ENCODE data around the gene CNTN5. TPM values are rescaled to one million over a fixed set of nuclear protein-coding genes. Genes with fewer than 3 reads are reported as not detected.

Gene CNTN5
- total RNA-seq, 1 donor from 2014 or later, result 1.6 TPM

GRCh38 chr11:100185588-100185987 is 1164.8 kb downstream of the CNTN5 start:
- Mint-ChIP-seq H3K36me3 (ENCODE audit: unreplicated experiment) (no peaks in the 10 kb centered on the region), H3K4me3 (ENCODE audit: unreplicated experiment) (no peak overlapping the region), H3K27me3 (ENCODE audit: unreplicated experiment) (no peaks in the 10 kb centered on the region), H3K4me1 (ENCODE audit: low read depth, unreplicated experiment) (no peaks in the 10 kb centered on the region), H3K9me3 (ENCODE audit: unreplicated experiment) (no peaks in the 10 kb centered on the region), H3K27ac (ENCODE audit: unreplicated experiment) (no peak overlapping the region)
- DNase-seq, result no peak
- no peak for TF ChIP-seq CTCF (IDR thresholded peaks at IDR 0.05; ENCODE audit: partially characterized antibody, unreplicated experiment)

GRCh38 chr11:100188137-100188783 is 1167.5 kb downstream of the CNTN5 start:
- no peaks in the 10 kb centered on the region for H3K36me3 Mint-ChIP-seq (ENCODE audit: unreplicated experiment)
- peaks cover 3% of the 10 kb centered on the region for H3K4me1 Mint-ChIP-seq (ENCODE audit: low read depth, unreplicated experiment)
- no peak overlapping the region for H3K27ac Mint-ChIP-seq (ENCODE audit: unreplicated experiment)
- no peaks in the 10 kb centered on the region for H3K27me3 Mint-ChIP-seq (ENCODE audit: unreplicated experiment)
- no peak overlapping the region for H3K4me3 Mint-ChIP-seq (ENCODE audit: unreplicated experiment)
- no peak for TF ChIP-seq CTCF (IDR thresholded peaks at IDR 0.05; ENCODE audit: partially characterized antibody, unreplicated experiment)
- no peak for DNase-seq
- no peaks in the 10 kb centered on the region for H3K9me3 Mint-ChIP-seq (ENCODE audit: unreplicated experiment)

GRCh38 chr11:100190395-100190794 is 1169.6 kb downstream of the CNTN5 start:
- DNase-seq, result no peak
- Mint-ChIP-seq H3K4me1 (ENCODE audit: low read depth, unreplicated experiment) (peaks cover 8% of the 10 kb centered on the region), H3K27me3 (ENCODE audit: unreplicated experiment) (no peaks in the 10 kb centered on the region), H3K4me3 (ENCODE audit: unreplicated experiment) (no peak overlapping the region), H3K9me3 (ENCODE audit: unreplicated experiment) (no peaks in the 10 kb centered on the region), H3K27ac (ENCODE audit: unreplicated experiment) (no peak overlapping the region), H3K36me3 (ENCODE audit: unreplicated experiment) (no peaks in the 10 kb centered on the region)
- TF ChIP-seq CTCF (IDR thresholded peaks at IDR 0.05; ENCODE audit: partially characterized antibody, unreplicated experiment), result no peak

- DNase-seq, result no peak
- no peak for TF ChIP-seq CTCF (IDR thresholded peaks at IDR 0.05; ENCODE audit: partially characterized antibody, unreplicated experiment)
- H3K27ac Mint-ChIP-seq (ENCODE audit: unreplicated experiment), result no peak overlapping the region
These were observed 1171.4 kb downstream of the CNTN5 start for GRCh38 chr11:100192181-100192580.

GRCh38 chr11:100203789-100204188 is 1183.0 kb downstream of the CNTN5 start:
- Mint-ChIP-seq H3K4me3 (ENCODE audit: unreplicated experiment) (no peak overlapping the region), H3K9me3 (ENCODE audit: unreplicated experiment) (no peaks in the 10 kb centered on the region), H3K27me3 (ENCODE audit: unreplicated experiment) (no peaks in the 10 kb centered on the region), H3K36me3 (ENCODE audit: unreplicated experiment) (no peaks in the 10 kb centered on the region), H3K27ac (ENCODE audit: unreplicated experiment) (no peak overlapping the region), H3K4me1 (ENCODE audit: low read depth, unreplicated experiment) (peaks cover 5% of the 10 kb centered on the region)
- DNase-seq, result no peak
- no peak for TF ChIP-seq CTCF (IDR thresholded peaks at IDR 0.05; ENCODE audit: partially characterized antibody, unreplicated experiment)

More at GRCh38 chr11:100192181-100192580, 1171.4 kb downstream of the CNTN5 start:
- no peak overlapping the region for H3K4me3 Mint-ChIP-seq (ENCODE audit: unreplicated experiment)
- H3K27me3 Mint-ChIP-seq (ENCODE audit: unreplicated experiment), result no peaks in the 10 kb centered on the region
- H3K9me3 Mint-ChIP-seq (ENCODE audit: unreplicated experiment), result no peaks in the 10 kb centered on the region
- H3K36me3 Mint-ChIP-seq (ENCODE audit: unreplicated experiment), result no peaks in the 10 kb centered on the region
- peaks cover 12% of the 10 kb centered on the region for H3K4me1 Mint-ChIP-seq (ENCODE audit: low read depth, unreplicated experiment)
